ENCODE results near the gene SRPK3.

The SRPK3 gene

GRCh38 chrX:153750127-153750774 lies 30.6 kb upstream of the SRPK3 start:
- TF ChIP-seq, protein P1, sequence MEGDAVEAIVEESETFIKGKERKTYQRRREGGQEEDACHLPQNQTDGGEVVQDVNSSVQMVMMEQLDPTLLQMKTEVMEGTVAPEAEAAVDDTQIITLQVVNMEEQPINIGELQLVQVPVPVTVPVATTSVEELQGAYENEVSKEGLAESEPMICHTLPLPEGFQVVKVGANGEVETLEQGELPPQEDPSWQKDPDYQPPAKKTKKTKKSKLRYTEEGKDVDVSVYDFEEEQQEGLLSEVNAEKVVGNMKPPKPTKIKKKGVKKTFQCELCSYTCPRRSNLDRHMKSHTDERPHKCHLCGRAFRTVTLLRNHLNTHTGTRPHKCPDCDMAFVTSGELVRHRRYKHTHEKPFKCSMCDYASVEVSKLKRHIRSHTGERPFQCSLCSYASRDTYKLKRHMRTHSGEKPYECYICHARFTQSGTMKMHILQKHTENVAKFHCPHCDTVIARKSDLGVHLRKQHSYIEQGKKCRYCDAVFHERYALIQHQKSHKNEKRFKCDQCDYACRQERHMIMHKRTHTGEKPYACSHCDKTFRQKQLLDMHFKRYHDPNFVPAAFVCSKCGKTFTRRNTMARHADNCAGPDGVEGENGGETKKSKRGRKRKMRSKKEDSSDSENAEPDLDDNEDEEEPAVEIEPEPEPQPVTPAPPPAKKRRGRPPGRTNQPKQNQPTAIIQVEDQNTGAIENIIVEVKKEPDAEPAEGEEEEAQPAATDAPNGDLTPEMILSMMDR (IDR thresholded peaks at IDR 0.05; ENCODE audit: control extremely low read depth, extremely low read depth, low read depth, missing control alignments), result no peak
- CTCF ChIA-PET, result no interaction called here
- POLR2A ChIA-PET, result no interaction called here
- DNase-seq (ENCODE audit: extremely low spot score), result no peak

GRCh38 chrX:153755136-153755535 lies 25.7 kb upstream of the SRPK3 start:
- ChIA-PET CTCF (interaction anchor here (0.7 to 1.5 kb wide), 2 partner anchors 8 to 814 kb away, joined by 3 to 4 read pairs; no protein-coding TSS in a partner anchor), POLR2A (no interaction called here)
- TF ChIP-seq, protein P1 (IDR thresholded peaks at IDR 0.05; ENCODE audit: control extremely low read depth, extremely low read depth, low read depth, missing control alignments), result no peak
- no peak for DNase-seq (ENCODE audit: extremely low spot score)

GRCh38 chrX:153761863-153762262 lies 19.0 kb upstream of the SRPK3 start:
- DNase-seq (ENCODE audit: extremely low spot score), result no peak
- ChIA-PET CTCF (interaction anchor here (1.9 to 3.1 kb wide), 3 partner anchors 8 to 191 kb away, joined by 6 to 22 read pairs (median 8); partner anchors contain the start of gene RENBP), POLR2A (no interaction called here)
- TF ChIP-seq, protein P1 (IDR thresholded peaks at IDR 0.05; ENCODE audit: control extremely low read depth, extremely low read depth, low read depth, missing control alignments), result no peak

- POLR2A ChIA-PET, result no interaction called here
- TF ChIP-seq, protein P1 (IDR thresholded peaks at IDR 0.05; ENCODE audit: control extremely low read depth, extremely low read depth, low read depth, missing control alignments), result no peak
- CTCF ChIA-PET, result interaction anchor here (1.3 to 3.1 kb wide), 6 partner anchors 9 to 191 kb away, joined by 3 to 22 read pairs (median 6); partner anchors contain the start of gene RENBP
- DNase-seq (ENCODE audit: extremely low spot score), result no peak
Observed at GRCh38 chrX:153762626-153763173, 18.1 kb upstream of the SRPK3 start.

DNA sequence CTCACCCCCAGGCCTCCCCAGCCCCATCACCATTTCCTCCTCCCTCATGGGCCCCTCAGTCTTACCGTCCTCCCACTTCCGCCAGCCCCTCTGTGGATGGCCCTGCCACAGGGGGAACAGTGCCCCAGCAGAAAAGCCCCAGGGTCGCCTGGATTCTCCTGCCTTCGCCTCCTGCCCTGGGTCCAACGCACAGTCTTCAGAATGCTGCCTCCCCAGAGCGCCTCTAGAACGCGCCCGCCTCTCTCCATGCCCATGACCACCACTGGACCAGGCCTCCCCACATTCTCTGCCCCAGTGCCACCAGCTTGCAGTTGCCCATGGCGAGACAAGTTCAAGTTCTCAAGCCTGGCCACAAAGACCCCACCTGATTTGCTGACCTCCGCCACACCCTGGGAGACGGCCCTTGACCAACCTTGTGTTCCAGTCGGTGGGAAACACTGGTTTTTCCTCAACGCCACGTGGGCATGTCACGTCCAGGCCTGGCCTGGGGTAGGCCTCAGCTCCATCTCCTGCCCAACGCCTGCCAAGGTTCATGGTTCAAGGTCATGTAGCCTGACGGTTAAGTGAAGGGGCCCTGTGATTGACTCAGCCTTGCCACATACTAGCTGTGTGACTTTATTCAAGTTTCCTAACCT lies 17.4 kb upstream of the SRPK3 start:
- POLR2A ChIA-PET, result no interaction called here
- no peak for DNase-seq (ENCODE audit: extremely low spot score)

More for the DNA sequence above, 17.4 kb upstream of the SRPK3 start:
- CTCF ChIA-PET, result interaction anchor here (0.7 to 3.1 kb wide), 11 partner anchors 8 to 205 kb away, joined by 3 to 22 read pairs (median 3); partner anchors contain the start of gene RENBP
- TF ChIP-seq, protein P1 (IDR thresholded peaks at IDR 0.05; ENCODE audit: control extremely low read depth, extremely low read depth, low read depth, missing control alignments), result no peak
